Measurements from ENCODE around the gene YBX3.
"Not testable (repeated sequence)": the region's sequence is repeated elsewhere in the genome, so short reads cannot be mapped to it uniquely, and the experiment has no call there.

YBX3 gene

DNA sequence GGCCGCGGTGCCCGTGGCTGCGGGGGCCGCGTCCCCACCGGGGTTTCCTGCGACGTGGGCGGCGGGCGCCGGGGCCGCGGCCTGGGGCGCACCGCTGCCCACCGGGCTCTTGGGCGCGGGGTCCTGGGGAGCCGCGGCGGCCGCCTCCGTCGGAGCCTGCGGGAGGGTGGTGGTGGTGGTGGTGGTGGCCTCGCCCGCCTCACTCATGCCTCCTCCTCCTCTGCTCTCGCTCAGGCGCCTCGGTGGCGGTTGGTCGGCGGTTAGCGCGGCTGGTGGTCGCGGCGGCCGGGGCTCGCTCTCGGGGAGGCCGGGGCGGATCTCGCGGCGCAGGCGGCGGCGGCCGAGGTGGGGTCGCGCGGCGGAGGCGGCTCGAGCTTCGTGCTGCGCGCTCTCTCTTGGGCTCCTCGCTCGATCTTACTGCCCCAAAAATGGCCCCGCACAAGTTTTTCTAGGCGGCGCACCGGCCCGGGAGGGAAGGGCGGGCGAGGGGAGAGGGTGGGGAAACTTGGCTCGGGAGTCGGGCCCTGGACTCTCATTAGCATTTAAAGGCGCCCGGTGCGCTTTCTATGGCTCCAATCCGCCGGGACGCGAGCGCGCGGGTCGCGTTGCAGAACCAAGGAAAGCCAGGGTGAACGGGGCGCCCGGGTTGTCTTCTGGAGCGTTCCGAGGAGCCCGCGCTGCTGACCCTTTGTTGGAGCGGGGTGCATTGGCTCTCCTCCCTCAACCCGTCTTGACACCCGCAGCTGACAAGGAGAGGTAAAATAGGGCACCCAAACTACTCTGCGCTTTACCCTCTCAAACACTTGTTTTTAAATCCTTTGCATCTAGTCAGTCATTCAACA, at the start of gene YBX3:
TSS of gene YBX3 (minus strand) at position 419 of the 842 bp plus-strand sequence. CDS start at position 207, 212 bp downstream.
- peak; percentile 65 for DNase-seq (ENCODE audit: low read depth)

DNA sequence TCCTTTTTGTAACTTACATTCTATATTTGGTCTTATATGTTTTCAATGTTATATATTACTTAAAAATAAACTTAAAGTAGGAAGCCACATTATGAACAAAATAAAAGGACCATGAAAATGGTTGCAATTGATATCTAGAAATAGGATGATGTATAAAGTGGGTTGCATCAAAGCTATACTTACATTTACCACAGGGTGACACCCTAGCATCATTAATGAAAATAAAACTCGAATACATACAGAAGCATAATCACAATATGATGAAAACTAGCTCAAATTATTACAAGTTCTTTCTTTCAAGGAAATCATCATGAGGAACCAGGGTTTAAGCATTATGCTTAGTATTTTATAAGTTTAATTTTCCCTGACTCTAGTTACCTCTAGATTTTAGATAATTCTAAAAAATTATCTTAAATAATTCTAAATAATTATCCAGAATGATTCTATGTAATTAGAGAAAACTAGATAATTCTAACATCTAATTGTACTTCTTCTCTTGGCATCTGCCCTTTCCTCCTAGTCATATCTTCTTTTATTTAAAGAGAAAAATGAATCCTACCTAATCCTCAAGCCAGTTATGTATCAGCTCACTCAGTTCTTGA, 48.1 kb upstream of the YBX3 start:
- peak; percentile 17 for DNase-seq (ENCODE audit: low read depth)

DNA sequence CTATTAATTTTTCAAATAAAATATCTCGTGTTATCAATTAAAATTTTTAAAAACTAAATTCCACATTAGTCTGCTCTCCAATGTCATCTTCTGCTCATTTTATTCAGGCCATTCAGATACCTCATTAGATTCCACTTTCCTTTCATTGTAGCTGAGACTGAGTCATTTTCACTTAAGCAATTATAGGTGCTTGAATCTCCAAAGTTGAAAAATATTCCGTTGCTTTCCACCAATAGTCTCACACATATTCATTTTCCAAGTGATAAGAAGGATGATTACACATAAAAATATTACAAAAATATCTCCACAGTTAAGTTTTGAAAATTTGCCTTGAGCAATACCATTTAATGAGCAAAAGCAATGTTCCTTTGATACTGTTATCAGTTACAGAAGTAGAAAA, 36.5 kb upstream of the YBX3 start:
- DNase-seq (ENCODE audit: low read depth) = no peak

DNA sequence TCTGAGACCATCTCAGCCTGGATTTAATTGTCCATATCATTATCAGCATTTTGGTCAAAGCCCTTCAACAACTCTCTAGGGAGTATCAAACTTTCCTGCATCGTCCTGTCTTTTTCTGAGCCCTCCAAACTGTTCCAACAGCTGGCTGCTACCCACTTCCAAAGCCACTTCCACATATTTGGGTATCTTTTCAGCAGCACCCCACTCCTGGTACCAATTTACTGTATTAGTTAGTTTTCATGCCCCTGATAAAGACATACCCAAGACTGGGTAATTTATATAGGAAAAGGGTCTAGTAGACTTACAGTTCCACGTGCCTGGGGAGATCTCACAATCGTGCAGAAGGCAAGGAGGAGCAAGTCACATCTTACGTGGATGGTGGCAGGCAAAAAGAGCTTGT, 33.1 kb upstream of the YBX3 start:
- no peak for DNase-seq (ENCODE audit: low read depth)

DNA sequence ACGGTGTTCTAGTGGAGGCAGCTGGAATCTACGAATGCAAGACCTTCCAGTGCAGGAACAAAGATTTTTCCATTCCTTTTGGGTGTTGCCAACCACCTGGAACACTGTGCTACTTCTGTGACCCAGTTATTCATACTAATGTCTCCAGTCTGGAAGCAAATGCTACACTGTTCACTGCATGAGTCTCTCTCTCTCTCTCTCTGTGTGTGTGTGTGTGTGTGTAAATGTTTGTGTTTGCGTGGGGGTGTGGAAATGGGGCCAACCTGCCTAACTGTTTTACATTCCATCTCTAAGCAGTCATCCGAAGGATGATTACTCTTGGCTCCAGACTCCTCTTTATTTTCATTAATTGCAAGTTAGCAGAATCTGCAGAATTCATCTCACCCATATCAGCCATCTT, 29.9 kb upstream of the YBX3 start:
- DNase-seq (ENCODE audit: low read depth) = no peak

DNA sequence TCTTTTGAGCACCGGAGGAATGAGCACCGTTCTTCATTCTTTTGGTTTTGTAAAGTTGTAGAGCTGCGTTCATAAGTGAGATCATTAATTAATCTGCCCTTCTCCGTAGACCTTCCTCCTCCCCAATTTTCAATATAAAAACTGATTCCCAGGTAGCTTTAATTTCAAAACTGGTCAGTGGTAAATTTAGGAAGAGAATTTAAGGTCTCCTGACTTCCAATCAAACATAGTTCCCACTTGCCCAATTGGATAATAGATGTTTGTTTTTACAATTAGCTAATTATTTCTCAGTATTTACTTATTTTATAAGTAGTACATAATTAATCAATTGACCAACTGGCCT, 27.2 kb upstream of the YBX3 start:
- no peak for DNase-seq (ENCODE audit: low read depth)

DNA sequence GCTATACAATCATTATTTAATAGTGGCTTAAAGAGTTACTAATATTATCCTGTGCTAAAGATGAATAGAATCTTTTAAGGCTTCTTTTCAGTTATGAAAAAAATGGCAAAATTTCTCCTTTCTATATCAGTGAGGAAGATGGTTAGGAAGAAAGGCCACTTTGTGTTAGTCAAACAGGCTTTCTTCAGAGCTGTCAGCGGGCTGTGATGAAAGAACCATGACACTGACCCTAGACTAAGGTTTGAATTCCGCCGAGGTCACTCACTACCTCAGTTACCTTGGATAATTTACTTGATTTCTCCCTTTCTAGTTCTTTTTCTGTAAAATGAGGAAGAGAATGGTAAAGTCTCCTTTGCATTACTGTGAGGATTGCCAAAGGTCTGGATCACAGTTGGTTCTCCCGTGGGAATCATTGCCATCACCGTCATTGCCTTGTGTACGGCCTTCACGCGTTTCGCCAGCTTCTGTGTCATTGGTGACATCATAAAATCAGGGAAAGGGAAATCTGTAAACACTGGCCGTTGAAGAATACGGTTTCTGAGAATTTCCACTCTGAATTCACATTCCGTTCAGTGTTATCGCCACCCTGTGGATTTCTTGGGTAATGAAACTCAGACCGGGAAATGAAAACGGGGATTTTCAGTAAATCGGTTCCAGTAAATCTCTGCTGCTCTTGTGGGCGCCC, 26.7 kb upstream of the YBX3 start:
- DNase-seq (ENCODE audit: low read depth) = peak; percentile 82

DNA sequence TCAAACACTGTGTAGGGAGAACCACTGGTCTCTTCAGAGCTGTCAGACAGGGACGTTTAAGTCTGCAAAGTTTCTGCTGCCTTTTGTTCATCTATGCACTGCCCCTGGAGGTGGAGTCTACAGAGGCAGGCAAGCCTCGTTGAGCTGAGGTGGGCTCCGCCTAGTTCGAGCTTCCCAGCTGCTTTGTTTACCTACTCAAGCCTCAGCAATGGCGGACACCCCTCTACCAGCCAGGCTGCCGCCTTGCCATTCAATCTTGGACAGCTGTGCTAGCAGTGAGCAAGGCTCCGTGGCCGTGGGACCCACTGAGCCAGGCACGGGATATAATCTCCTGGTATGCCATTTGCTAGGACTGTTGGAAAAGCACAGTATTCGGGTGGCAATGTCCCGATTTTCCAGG, 24.6 kb upstream of the YBX3 start:
- DNase-seq (ENCODE audit: low read depth) = no peak

DNA sequence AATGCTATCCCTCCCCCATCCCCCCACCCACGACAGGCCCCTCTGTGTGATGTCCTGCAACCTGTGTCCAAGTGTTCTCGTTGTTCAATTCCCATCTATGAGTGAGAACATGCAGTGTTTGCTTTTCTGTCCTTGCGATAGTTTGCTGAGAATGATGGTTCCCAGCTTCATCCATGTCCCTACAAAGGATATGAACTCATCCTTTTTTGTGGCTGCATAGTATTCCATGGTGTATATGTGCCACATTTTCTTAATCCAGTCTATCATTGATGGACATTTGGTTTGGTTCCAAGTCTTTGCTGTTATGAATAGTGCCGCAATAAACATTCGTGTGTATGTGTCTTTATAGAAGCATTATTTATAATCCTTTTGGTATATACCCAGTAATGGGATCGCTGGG, 20.3 kb upstream of the YBX3 start:
- not testable (repeated sequence) for DNase-seq (ENCODE audit: low read depth)

DNA sequence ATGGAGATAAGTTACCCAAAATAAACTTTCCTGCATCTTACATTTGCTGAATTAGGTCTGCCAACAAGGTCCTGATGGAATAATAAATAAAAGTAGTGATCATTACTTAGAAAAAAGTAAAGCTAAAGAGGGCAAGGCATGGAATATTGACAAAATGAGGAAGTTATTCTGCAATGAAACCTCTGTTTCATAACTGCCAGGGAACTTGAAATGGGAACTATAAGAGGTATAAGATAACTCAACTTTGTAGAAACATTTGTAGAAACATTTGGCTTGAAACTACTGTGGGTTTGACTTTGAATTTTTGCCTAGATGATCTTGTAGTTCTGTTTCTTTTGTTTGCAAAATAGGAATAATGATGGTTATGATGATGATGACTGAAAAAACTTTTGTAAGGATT, 18.7 kb upstream of the YBX3 start:
- DNase-seq (ENCODE audit: low read depth) = no peak

DNA sequence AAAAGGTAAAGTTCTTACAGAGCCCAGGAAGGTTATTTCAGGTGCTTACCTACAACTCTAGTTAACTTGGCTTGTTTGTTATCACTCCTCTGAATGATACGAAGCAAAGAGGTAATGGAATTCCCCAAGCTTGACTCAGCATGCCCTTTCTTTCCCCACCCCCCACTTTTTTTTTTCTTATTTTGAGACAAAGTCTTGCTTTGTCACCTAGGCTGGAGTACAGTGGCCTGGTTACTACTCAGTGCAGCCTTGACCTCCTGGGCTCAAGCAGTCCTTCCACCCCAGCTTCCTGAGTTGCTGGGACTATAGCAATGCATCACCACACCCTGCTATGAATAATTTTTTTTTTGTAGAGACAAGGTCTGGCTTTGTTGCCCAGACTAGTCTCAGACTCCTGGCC, 17.1 kb upstream of the YBX3 start:
- no peak for DNase-seq (ENCODE audit: low read depth)

DNA sequence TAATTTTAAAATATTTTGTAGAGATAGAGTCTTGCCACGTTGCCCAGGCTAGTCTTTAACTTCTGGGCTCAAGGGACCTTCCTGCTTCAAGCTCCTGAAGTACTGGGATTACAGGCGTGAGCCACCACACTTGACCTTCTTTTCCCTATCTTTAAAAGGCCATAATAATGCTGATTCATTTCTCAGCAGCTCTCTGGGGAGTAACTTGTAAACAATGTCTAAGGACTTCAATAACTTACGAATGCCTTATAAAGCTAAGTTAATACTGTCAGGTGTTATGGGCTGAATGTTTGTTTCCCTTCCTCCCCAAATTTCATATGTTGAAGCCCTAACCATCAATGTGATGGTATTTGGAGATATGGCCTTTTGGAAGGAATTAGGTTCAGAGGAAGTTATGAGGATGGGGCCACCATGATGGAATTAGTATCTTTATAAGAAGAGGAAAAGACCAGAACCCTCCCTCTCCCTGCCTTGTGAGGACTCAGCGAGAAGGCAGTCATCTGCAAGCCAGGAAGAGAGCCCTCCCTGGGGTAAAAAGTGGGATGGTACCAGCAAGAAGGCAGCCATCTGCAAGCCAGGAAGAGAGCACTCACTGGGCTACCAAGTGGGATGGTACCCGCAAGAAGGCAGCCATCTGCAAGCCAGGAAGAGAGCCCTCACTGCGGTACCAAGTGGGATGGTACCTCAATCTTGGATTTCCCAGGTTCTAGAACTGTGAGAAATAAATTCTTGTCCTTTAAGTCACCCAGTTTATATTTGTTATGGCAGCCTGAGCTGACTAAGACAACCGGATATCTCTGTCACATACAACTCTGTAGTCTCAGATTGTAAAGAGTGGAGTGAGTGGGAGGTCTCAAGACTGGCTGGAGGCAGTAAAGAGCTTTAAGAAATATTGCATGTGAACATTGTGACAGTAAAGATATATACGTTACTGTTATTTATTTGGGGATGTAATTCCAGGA, 16.3 kb upstream of the YBX3 start:
- no peak for DNase-seq (ENCODE audit: low read depth)

DNA sequence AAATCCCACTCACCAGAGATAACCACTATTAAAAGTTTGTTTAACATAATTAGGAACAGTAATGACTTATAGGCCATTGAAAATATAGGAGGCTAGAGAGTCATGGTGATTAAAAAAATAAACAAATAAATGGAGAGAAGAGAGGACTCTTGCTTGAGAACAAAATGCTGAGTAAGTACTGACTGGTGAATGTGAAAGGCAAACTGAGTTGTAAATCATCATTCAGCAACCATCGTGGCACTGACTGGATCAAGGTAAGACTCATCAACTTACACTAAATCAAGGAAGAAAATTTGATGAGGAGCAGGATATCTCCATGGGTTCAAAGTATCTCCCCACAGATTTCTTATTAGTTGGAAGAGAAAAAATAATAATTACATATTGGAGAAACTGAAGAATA, 14.1 kb upstream of the YBX3 start:
- no peak for DNase-seq (ENCODE audit: low read depth)

DNA sequence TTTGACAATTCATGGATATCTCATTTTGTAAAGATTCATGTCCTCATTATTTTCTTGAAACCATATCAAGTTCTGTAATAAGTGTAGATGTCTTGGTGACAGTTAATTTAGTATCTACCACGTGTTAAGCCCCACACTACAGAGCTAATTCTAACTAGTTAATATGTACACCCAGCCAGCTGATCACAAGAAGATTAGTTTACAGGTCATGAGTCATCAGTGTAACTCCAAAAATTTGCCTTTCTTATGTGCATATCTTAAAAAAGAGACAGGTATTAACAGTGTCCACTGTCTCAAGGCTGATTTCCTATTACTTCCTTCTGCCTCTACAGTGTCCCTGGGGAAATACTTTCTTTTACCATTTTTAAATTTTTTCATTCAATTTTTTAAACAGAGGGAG, 13.3 kb upstream of the YBX3 start:
- DNase-seq (ENCODE audit: low read depth) = no peak

DNA sequence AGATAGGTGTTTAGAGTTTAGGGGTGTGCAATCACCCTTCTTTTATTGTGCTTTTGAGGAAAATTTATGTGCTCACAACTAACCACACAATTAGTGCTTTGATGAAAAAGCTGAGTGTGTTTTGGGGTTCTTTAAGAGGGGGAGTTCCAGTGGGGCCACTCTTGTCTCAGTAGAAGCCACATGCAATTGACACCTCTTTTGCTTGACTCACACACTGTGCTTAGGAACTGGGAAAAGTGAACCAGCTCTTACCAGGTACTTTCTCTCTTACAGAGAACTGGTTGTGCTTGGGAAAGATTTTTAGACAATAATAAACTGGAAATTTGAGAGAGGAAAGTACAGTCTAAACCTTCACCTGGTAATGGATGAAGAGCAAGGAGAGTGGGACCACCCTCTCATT, 12.3 kb upstream of the YBX3 start:
- DNase-seq (ENCODE audit: low read depth) = no peak

DNA sequence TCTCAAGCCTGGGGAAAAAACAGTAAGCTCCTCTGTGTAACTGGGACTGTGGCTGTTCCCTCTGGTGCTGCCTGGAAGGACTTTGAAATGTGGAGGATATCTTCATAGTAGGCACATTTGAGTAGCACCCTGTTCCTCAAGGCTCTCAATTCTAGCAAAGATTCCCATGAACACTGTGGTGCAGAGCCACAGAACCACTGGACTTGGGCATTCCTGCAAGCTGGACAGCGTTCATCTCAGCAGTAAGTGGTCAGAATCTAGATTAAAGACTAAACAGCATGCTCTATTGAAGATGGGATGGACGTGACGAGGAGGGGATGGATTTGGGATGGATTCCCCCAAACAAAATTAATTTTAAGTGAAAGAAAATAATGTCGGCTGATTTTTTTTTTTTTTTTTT, 9.4 kb upstream of the YBX3 start:
- no peak for DNase-seq (ENCODE audit: low read depth)

DNA sequence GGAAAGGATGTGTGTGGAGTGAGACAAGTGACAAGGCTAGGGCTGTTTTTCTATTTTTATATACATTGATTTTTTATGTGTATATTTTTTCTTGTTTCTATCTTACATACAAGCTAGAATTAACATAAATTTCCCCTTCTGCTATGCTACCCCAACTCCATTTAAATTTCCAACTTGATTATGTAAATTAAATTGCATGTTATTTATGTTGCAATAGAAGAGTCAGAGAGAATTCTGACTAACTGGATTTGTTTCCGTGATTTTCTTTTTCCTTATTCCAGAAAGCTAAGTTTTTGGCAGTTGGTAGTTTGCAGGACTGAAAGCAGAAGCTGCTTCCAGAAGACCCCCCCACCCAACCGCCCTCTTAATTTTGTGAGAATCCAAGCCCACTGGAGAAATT, 8.9 kb upstream of the YBX3 start:
- DNase-seq (ENCODE audit: low read depth) = no peak

DNA sequence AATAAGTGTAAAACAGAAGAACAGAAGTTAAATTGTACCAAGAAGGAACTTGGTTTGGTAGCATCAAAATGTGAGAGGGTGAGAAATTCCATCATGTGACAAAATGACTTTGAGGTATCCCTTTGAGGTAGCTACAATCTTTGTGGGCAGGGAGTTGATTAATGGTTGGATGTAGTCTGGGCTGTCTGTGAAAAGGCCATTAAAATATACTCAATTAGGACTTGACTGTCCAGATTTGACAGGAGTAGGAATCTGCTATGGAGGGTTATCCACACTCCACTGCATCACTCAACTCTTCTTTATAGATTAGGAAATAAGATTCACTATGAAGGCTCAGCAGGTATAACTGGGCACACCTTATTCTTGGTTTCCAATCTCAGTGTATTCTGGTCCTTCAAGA, 7.4 kb upstream of the YBX3 start:
- no peak for DNase-seq (ENCODE audit: low read depth)

DNA sequence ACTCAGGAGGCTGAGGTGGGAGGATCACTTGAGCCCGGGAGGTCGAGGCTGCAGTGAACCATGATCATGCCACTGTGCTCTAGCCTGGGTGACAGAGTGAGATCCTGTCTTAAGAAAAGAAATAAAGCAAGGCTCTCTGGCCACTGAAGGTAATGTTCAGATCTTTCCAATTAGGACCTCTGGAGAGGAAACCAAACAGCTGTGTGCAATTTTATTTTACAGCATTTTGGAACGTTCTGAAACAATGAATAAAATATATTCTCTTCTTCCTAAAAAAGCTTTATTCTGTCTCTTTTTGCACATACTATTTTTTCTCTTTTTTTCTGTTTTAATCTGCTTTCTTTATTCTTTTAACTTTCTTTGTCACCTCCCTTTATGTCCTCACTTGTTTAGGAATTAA, 5.0 kb upstream of the YBX3 start:
- DNase-seq (ENCODE audit: low read depth) = no peak

DNA sequence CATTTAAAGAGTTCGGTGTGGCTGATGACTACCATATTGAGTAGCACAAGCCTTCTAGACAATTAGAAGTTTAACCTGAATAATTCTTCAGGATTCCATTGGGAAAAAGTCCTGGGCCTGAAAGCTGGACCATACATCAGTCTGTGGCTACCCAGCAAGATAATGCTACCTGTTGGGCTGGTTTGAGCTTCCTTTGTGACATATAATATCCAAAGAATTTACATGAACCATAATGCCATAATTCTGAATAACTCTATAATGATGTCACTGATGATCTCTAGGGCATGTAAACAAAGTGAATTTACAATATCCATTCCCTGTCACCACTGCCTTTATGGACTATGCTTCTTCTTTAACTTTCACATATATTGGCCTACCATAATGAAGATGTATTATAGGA, 3.8 kb upstream of the YBX3 start:
- DNase-seq (ENCODE audit: low read depth) = no peak

DNA sequence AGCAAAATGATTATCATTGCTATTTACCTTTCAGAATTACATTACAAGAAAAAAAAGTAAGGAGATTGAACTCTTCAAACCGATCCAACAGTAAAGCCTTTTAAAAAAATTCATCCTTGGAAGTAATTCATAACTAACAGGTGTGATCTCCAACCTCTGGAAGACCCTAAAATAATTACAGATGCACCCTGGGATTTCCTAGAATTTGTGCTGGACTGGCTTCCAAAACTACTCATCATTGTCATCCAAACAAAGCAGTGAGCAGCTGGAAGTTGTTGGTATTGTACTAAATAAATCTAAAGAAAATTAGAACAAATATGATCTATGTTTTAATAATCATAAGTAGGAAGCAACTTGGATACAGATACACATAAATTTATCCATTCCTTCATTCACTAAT, 1.9 kb upstream of the YBX3 start:
- DNase-seq (ENCODE audit: low read depth) = no peak

DNA sequence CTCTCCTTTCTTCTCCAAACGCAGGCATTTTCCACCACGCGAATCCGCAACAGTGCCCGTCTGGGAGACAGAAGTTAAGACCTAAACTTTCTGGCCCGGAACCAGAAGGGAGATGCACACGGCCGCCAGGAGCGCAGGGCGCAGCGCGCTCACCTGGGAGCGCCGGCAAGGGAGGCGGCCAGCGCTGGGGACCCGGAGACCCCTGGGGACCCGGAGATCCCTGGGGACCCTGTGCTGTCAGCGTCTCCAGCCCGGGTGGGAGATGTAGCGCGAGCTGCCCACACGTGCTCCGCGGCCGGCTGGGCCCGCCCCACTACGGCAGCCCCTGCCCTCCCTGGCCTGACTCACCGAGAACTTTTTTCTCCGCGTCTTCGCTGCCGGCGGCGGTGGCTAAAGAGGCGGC, 620 bp downstream of the YBX3 start:
- DNase-seq (ENCODE audit: low read depth) = no peak
